DMS153 (cell line): ENCODE data around the gene CDH13.

Experiments used
- DNase-seq: peaks from one replicate; lab custom pipeline; 2025; lab: John Stamatoyannopoulos, UW

Gene CDH13

DNA sequence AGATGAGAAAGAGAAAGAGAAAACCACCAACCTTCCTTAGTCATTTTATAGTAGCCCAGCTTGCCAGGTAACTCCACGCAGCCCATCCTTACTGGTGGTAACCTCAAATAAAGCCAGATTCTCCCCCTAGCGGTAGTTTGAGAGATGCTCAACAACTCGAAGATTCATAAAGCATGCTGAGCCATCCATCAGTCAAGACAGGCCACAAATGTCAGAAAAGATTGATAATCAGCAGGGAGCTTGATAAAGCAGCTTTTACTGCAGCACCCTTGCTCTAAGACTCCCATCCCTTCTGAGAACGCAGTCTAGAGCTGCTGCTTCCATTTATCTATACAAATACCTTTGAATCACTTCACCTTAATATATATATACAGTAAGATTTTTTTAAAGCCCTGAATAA is 729.5 kb downstream of the CDH13 start:
- DNase-seq: peak; percentile 80

GRCh38 chr16:83356986-83357385 is 730.2 kb downstream of the CDH13 start:
- no peak for DNase-seq

DNA sequence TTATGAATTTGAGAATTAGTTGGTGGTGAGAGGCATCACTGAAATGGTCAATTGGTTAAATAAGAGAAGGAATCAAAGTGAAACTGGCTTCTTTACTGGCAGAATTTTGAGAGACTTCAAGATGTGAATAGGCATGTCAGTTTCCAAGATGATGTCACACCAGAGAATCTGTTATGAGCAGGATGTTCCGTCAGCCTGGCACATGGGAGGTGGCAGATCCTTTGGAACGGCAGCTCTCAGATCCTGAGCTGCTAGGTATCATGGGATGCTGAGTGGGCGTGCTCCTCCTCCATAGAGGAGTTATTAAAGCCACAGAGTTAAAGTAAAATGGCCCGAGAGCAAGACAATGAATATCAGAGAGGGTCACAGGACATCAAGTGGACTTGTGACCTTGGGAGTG is 736.8 kb downstream of the CDH13 start:
- no peak for DNase-seq

GRCh38 chr16:83365166-83365565 is 738.4 kb downstream of the CDH13 start:
- DNase-seq: no peak

GRCh38 chr16:83366228-83366627 is 739.5 kb downstream of the CDH13 start:
- DNase-seq: no peak

GRCh38 chr16:83374979-83375378 is 748.2 kb downstream of the CDH13 start:
- DNase-seq: no peak

- no peak for DNase-seq
Measured at GRCh38 chr16:83389751-83390150, 763.0 kb downstream of the CDH13 start.

DNA sequence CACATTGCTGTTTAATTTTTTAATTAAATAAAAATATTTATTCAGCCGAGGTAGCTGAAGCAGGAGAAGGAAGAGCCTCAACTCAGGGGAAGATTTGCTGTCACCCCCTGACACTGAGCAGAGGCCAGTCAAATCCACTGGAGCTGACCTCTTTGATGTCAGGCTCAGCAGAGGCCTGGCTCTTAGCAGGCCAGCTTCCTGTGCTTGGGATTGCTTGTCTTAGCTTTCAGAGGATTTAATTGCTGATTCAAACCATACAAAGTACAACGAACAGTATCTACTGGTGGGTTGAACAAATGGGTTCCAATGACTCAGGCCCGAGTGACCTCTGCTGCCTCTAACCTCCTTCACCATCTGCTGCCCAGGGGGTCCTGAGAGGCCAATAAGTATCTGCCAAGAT is 764.0 kb downstream of the CDH13 start:
- DNase-seq: no peak

- no peak for DNase-seq
Measured at GRCh38 chr16:83392743-83393142, 766.0 kb downstream of the CDH13 start.

GRCh38 chr16:83393196-83393981 is 766.6 kb downstream of the CDH13 start:
- no peak for DNase-seq

DNA sequence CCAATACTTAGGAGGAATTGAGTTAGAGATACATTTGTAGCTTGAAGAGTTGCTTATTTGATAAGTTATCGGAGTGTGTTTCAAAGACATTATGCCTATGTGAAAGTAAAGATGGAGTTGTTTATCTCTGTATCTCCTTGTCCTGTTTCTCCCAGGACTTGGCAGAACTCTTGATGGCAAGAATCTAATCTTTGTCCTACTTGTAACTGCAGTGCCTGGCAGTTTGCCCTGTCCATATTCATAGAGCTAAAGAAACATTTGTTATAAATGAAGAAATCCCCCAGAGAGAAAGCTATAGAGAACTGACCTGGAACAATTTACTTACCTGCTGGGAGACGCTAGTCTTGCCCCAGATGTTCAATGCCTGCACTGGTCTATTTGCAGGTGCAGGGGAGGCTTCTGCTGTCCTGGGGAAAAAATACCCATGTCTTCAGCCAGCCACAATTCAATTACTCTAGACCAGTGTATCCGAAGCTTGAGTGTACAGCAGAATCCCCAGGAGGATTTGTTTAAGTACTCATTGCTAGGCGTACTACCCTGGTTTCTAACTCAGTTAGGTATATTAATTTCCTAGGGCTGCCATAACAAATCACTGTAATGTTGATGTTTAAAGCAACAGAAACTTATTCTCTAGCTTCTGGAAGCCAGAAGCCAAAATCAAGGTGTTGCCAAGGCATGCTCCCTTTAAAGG is 771.0 kb downstream of the CDH13 start:
- DNase-seq: no peak

DNA sequence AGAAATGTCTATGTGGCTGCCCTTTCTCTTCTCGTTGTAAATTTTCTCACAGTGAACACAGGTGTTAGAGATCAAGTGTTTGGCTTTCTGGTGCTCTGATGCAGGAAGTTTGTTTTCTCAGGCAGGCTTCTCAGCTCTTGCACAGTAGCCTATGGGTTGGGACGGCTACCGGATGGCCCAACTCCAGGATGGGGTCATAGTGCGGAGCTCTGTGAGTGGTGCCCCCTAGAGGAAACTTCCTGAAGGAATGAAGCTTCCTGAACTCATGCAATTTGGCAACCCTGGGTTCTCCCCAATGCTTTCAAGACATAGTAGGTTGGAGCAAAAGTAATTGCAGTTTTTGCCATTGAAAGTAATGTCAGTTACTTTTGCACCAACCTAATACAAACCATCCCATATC is 773.5 kb downstream of the CDH13 start:
- DNase-seq: peak; percentile 29

DNA sequence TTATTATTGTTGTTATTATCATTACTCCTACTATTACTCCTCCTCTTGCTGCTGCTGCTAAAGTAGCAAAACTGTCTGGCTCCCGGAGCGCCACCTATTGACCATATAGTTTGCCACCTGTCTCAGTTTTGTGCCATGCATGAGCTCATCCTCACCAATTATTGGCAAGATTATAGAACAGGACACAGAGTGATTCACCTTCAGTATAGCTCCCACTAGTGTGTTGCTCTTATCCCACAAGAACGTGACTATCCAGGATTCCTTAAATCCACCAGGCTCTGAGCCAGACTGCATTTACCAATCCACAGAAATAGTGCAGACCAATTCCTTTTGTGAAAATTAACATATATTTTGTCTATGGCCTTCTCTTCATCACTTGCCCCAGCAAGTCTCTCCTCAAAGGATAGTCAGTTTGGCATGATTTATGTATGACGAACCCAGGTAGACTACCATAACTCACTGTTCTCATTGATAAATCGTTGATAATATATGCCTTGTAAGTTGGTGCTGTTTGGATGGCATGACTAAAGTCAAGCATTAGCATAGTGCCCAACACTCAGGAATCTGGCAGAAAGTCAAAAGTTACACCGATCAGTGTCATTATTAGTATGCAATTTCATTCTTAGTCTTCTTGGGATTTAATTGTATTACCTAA is 775.5 kb downstream of the CDH13 start:
- no peak for DNase-seq

GRCh38 chr16:83402967-83403366 is 776.2 kb downstream of the CDH13 start:
- DNase-seq: peak; percentile 26

DNA sequence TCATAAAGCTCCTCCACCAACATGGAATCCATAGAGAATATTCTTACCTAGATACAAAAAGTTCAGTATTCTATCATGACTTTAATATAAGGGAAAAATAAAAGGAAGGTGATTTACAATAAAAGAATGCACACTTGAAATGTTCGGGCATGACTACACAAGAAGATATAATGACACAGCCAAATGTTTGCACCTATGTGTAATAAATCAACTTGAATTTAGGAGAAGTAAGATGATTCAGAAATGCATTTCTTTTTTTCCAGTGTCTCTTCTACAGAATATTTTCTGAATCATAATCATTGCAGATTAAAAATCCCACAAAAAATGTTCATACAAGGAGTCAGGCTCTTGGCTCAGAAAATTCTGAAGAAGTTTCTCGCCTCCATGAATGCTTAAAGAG is 777.0 kb downstream of the CDH13 start:
- DNase-seq: no peak

GRCh38 chr16:83404261-83404660 is 777.5 kb downstream of the CDH13 start:
- no peak for DNase-seq

DNA sequence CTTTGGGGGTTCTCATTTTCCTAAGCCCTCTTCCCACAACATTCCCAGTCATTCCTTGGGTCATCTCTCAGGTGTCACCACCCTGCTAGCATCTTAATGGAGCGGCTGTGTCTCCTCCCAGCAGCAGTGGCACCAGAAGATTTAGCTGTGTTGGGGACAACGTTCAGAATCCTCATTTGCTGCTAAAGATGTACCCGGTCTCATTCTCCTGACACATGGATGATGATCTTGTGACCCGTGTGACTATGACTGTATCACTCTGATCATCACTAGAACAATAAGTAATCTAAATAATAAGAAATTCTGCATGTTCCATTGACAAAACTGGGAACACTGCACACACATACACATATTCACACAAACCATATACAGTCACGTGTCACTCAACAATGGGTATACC is 781.2 kb downstream of the CDH13 start:
- DNase-seq: no peak

DNA sequence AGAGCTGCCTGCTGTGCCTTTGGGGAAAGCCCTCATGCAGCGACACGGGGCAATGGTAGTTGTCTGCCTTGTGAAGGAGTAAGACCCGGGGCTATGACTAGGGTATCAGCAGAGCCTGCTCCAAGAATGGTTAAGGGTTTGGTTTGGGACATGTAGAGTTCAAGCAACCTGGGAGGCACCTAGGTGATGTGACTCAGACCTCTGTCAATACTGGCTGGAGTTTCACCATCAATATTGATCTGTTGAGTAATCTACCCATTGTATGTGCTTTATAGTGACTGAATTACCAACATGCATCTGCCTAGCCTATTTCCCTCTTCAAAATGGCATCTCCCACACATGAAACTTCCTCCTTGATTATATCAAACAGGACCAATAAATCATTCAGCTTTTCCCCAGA is 782.6 kb downstream of the CDH13 start:
- DNase-seq: no peak

GRCh38 chr16:83418565-83418964 is 791.8 kb downstream of the CDH13 start:
- no peak for DNase-seq

DNA sequence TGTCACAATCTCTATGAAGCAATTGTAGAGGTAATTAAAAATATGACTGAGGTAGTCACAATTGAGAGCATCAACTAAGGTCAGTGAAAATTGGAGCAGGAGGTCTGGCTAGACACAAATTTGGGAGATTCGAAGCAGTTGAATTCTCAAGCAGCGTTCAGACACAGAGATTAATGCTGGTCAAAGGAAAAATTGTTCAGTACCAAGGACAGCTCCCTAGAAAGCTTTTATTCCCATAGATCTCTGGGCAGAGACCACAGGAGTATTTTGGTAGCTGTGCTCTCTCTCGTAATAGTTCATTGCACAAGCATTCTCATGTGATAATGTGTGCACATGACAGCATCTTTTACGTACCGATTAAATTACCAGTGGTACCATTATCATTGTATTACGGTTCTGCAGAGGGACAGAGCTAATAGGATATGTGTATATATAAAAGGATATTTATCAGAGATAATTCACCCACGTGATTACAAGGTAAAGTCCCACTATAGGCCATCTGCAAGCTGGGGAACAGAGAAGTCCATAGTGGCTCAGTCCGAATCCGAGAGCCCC is 793.5 kb downstream of the CDH13 start:
- DNase-seq: no peak

GRCh38 chr16:83433201-83433600 is 806.4 kb downstream of the CDH13 start:
- no peak for DNase-seq

DNA sequence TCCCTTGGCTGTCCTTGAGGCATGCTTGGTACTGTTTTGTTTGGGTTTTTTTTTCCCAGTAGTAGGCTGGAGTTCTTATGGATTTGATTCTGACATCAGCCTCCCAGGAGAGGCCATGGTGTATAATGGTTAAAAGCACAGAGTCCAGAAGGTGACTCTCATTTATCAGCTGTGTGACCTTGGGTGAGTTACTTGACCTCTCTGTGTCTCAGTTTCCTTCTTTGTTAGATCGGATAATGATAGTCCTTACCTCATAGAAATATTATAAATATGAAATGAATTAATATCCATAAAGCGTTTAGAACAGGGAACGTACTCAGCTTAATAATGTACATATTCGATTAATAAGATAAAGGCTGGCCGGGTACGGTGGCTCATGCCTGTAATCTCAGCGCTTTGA is 810.3 kb downstream of the CDH13 start:
- no peak for DNase-seq

GRCh38 chr16:83438326-83438725 is 811.6 kb downstream of the CDH13 start:
- no peak for DNase-seq
